Kidney (tissue), 14 donors: ENCODE data around the gene RAD18. TPM values are rescaled to one million over a fixed set of nuclear protein-coding genes. Genes with fewer than 3 reads are reported as not detected.

Experiments
- DNase-seq, 5 donors: peaks; one replicate each; pipeline ENCODE4 v3.0.0-alpha.2; 2013 to 2020
- FAIRE-seq: peaks from 2 replicates; lab custom pipeline; 2012; peaks lifted over from hg19 to GRCh38; lab: Jason Lieb, UNC
- H3K27ac ChIP-seq, 2 donors: one replicate each; pipeline ENCODE4 v1.7.0; 2013; ENCODE audit warnings: low read depth in 2 of 2, low read length in 2 of 2, inconsistent platforms in 1 of 2
- H3K27me3 ChIP-seq: one replicate; pipeline ENCODE4 v1.7.1; 2013; ENCODE audit warnings: low read length, inconsistent platforms; ENCODE audit not compliant: control insufficient read depth, insufficient read depth
- H3K36me3 ChIP-seq, 3 donors: one replicate each; pipeline versions ENCODE4 v1.7.0 to v1.7.1; 2013; ENCODE audit warnings: low read length in 3 of 3, control low read depth in 1 of 3, inconsistent platforms in 1 of 3; ENCODE audit not compliant: insufficient read depth in 3 of 3, control insufficient read depth in 2 of 3
- H3K4me1 ChIP-seq, 3 donors: one replicate each; pipeline versions ENCODE4 v1.7.0 to v1.7.1; 2013; ENCODE audit warnings: low read length in 3 of 3, inconsistent platforms in 1 of 3, low read depth in 1 of 3; ENCODE audit not compliant: control insufficient read depth in 2 of 3, insufficient read depth in 2 of 3
- H3K4me3 ChIP-seq, 3 donors: one replicate each; pipeline versions ENCODE4 v1.7.0 to v1.8.1; 2013; ENCODE audit warnings: low read length in 3 of 3, control low read depth in 1 of 3, inconsistent platforms in 1 of 3
- H3K9ac ChIP-seq, 3 donors: one replicate each; pipeline versions ENCODE4 v1.7.0 to v1.7.1; 2013; ENCODE audit warnings: low read length in 3 of 3, control low read depth in 1 of 3, inconsistent platforms in 1 of 3
- H3K9me3 ChIP-seq, 3 donors: one replicate each; pipeline versions ENCODE4 v1.7.0 to v1.7.1; 2013; ENCODE audit warnings: low read length in 3 of 3, control low read depth in 1 of 3, inconsistent platforms in 1 of 3; ENCODE audit not compliant: control insufficient read depth in 2 of 3, insufficient read depth in 1 of 3
- CTCF ChIP-seq: IDR thresholded peaks from 3 replicates; pipeline ENCODE4 v1.5.1; 2012; ENCODE audit warnings: mild to moderate bottlenecking, moderate library complexity, borderline replicate concordance; ENCODE audit not compliant: insufficient read depth; ENCODE audit errors: extremely low read depth
- intact Hi-C: fragments of 100-400 bp; cut with DNase I; formaldehyde crosslinking; loops from one replicate; pipeline ENCODE4 v1.11.1; 2022
- polyA plus RNA-seq: library from polyadenylated mRNA; stranded (reverse); fragments of 350-450 nt; fragmentation: Illumina TruSeq; extraction: RNeasy Lipid Tissue Mini Kit (QIAGEN cat#74804); gene quantifications from one replicate; pipeline ENCODE4 v1.2.3, GENCODE V29; 2014; ENCODE audit warnings: low read depth, low replicate concordance; ENCODE audit not compliant: insufficient read depth
- total RNA-seq: library from RNA; stranded (reverse); fragmentation: NEBNext Ultra II Directional; extraction: Animal tissue kit (Norgen Biotek cat#: 25700); gene quantifications from one replicate; pipeline ENCODE4 v1.2.1, GENCODE V29; 2021
- donor health status: control.
- donor health status: control.
- donor health status: control.
- donor health status: control.
- donor health status: control.
- donor health status: DM: yes; HTN: yes; CAD: no.
- donor health status: Normal renal cell carcinoma (clear cell type).

The RAD18 gene
- total and polyA plus RNA-seq, 2 donors from 2014 or later: 3.1 to 8.0 TPM

- FAIRE-seq: no peak
- no peak for DNase-seq
- TF ChIP-seq CTCF: no peak
- Histone ChIP-seq H3K9ac (no peak overlapping the region), H3K4me1 (peaks cover 0 to 2% (median 0%) of the 10 kb centered on the region in 3 donors), H3K4me3 (no peak overlapping the region), H3K36me3 (no peaks in the 10 kb centered on the region), H3K27me3 (no peaks in the 10 kb centered on the region), H3K27ac (no peak overlapping the region), H3K9me3 (no peaks in the 10 kb centered on the region)
- intact Hi-C loops: no loop called here
These were observed 36.8 kb upstream of the RAD18 start for GRCh38 chr3:9000041-9000440.

- Histone ChIP-seq H3K9ac (no peak overlapping the region), H3K27ac (no peak overlapping the region), H3K4me3 (no peak overlapping the region), H3K4me1 (peaks cover 0 to 2% (median 0%) of the 10 kb centered on the region in 3 donors), H3K27me3 (no peaks in the 10 kb centered on the region), H3K9me3 (no peaks in the 10 kb centered on the region), H3K36me3 (no peaks in the 10 kb centered on the region)
- DNase-seq: no peak
- no peak for FAIRE-seq
- intact Hi-C loops: loop anchor here (10.0 kb wide), 1 partner anchor 68 kb away; no protein-coding TSS in a partner anchor
- no peak for TF ChIP-seq CTCF
These were observed 33.9 kb upstream of the RAD18 start for GRCh38 chr3:8997151-8997550.

- Histone ChIP-seq H3K4me1 (peaks cover 0 to 2% (median 0%) of the 10 kb centered on the region in 3 donors), H3K9me3 (no peaks in the 10 kb centered on the region), H3K36me3 (peaks cover 0 to 1% (median 0%) of the 10 kb centered on the region in 3 donors), H3K27ac (no peak overlapping the region), H3K9ac (no peak overlapping the region), H3K4me3 (no peak overlapping the region), H3K27me3 (no peaks in the 10 kb centered on the region)
- DNase-seq: peak in 3 of 5 donors; percentile 46 to 78 (median 50)
- FAIRE-seq: no peak
- intact Hi-C loops: loop anchor here (10.0 kb wide), 1 partner anchor 68 kb away; no protein-coding TSS in a partner anchor
- TF ChIP-seq CTCF: no peak
These were observed 33.4 kb upstream of the RAD18 start for GRCh38 chr3:8996681-8997121.

GRCh38 chr3:8996216-8996615, 32.9 kb upstream of the RAD18 start:
- H3K9ac ChIP-seq: no peak overlapping the region
- no peak for DNase-seq
- intact Hi-C loops: loop anchor here (10.0 kb wide), 1 partner anchor 69 kb away; no protein-coding TSS in a partner anchor
- peaks cover 0 to 6% (median 0%) of the 10 kb centered on the region in 3 donors for H3K36me3 ChIP-seq
- no peak overlapping the region for H3K27ac ChIP-seq
- H3K9me3 ChIP-seq: no peaks in the 10 kb centered on the region
- no peak for TF ChIP-seq CTCF
- peaks cover 0 to 2% (median 0%) of the 10 kb centered on the region in 3 donors for H3K4me1 ChIP-seq
- H3K4me3 ChIP-seq: no peak overlapping the region
- no peaks in the 10 kb centered on the region for H3K27me3 ChIP-seq
- no peak for FAIRE-seq
